Effector memory CD8-positive, alpha-beta T cell (primary cell): ENCODE results near the gene MOB3B.
A peak's percentile ranks its signal among the peaks of the same experiment; 100 is the strongest.

ENCODE experiments used
- ATAC-seq: fragments of 150-1000 bp; cut with Tn5 transposase; replicated peaks from 2 replicates; pipeline ENCODE4 v1.10.0; 2021; ENCODE audit warnings: mild to moderate bottlenecking, moderate library complexity
- DNase-seq, 3 experiments: peaks; one replicate each; pipeline ENCODE4 v3.0.0; 2021
- H3K27ac Mint-ChIP-seq, 2 donors: one replicate each; pipeline ENCODE4 v1.8.0; 2022; ENCODE audit warnings: mild to moderate bottlenecking in 2 of 2, mixed read lengths in 2 of 2, moderate library complexity in 2 of 2
- H3K27me3 Mint-ChIP-seq, 2 donors: one replicate each; pipeline ENCODE4 v1.8.0; 2022; ENCODE audit warnings: mixed read lengths in 2 of 2
- H3K36me3 Mint-ChIP-seq: one replicate; pipeline ENCODE4 v1.8.0; 2022; ENCODE audit warnings: mild to moderate bottlenecking, moderate library complexity, mixed read lengths; ENCODE audit not compliant: insufficient read depth
- H3K4me1 Mint-ChIP-seq, 2 donors: one replicate each; pipeline ENCODE4 v1.8.0; 2022; ENCODE audit warnings: low read depth in 2 of 2, mixed read lengths in 2 of 2
- H3K4me3 Mint-ChIP-seq, 2 donors: one replicate each; pipeline ENCODE4 v1.8.0; 2022; ENCODE audit warnings: mild to moderate bottlenecking in 2 of 2, mixed read lengths in 2 of 2, moderate library complexity in 2 of 2
- H3K9me3 Mint-ChIP-seq, 2 donors: one replicate each; pipeline ENCODE4 v1.8.0; 2022; ENCODE audit warnings: mixed read lengths in 2 of 2

MOB3B gene

DNA sequence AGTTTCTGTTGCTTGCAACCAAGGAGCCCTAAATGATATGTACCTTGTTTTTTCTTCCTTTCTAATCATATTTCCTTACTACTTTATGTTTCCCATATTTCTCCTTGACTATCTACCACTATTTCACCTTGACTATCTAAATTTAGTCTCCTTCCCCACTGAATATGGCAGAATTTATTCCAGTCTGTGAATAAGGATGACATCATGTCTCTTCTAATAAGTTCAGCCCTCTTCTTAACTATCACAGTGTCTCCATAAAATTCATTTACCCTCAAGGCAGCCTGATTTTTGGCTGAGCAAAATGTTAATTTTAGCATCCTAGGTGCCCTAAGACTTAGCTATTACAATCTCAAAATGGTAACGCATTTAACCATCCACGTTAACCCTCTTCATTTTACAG, 133.1 kb downstream of the MOB3B start:
- no peak overlapping the region for H3K27ac Mint-ChIP-seq
- H3K4me3 Mint-ChIP-seq: no peak overlapping the region
- no peak for ATAC-seq

DNA sequence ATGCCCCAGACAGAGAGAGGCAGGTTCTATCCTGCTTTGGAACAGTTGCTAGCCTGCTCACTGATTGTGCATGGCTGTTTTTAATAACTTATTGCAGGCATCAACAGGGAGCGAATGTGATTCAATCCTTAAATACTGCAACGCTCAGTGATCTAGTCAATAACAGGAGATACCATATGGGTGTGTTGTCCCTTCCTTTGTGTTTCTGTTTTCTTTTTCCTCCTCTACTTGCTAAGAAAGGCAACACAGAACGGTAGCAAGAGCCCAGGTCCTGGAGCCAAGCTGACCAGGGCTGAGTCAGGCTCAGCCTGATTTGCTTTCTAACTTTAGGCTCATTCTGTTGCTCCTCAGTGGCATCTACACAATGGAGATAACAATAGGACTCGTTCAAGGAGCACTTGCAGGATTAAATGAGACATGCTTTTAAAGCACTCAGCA, 134.1 kb downstream of the MOB3B start:
- DNase-seq: no peak
- Mint-ChIP-seq H3K27me3 (peaks cover 4 to 7% of the 10 kb centered on the region in 2 donors), H3K4me1 (no peaks in the 10 kb centered on the region), H3K4me3 (no peak overlapping the region), H3K27ac (no peak overlapping the region), H3K9me3 (no peaks in the 10 kb centered on the region), H3K36me3 (no peaks in the 10 kb centered on the region)
- ATAC-seq: no peak

More for the DNA sequence above, 133.1 kb downstream of the MOB3B start:
- Mint-ChIP-seq H3K36me3 (no peaks in the 10 kb centered on the region), H3K9me3 (no peaks in the 10 kb centered on the region), H3K4me1 (no peaks in the 10 kb centered on the region), H3K27me3 (peaks cover 7% of the 10 kb centered on the region in 2 donors)
- DNase-seq: no peak

GRCh38 chr9:27394826-27395201, 134.8 kb downstream of the MOB3B start:
- H3K4me3 Mint-ChIP-seq: no peak overlapping the region
- no peak for ATAC-seq

GRCh38 chr9:27394154-27394825, 135.3 kb downstream of the MOB3B start:
- H3K9me3 Mint-ChIP-seq: no peaks in the 10 kb centered on the region
- no peak overlapping the region for H3K27ac Mint-ChIP-seq
- ATAC-seq (no peak), DNase-seq (no peak)
- H3K4me1 Mint-ChIP-seq: no peaks in the 10 kb centered on the region
- H3K4me3 Mint-ChIP-seq: no peak overlapping the region
- peaks cover 0 to 7% of the 10 kb centered on the region in 2 donors for H3K27me3 Mint-ChIP-seq
- H3K36me3 Mint-ChIP-seq: no peaks in the 10 kb centered on the region

More at GRCh38 chr9:27394826-27395201, 134.8 kb downstream of the MOB3B start:
- H3K36me3 Mint-ChIP-seq: no peaks in the 10 kb centered on the region
- no peaks in the 10 kb centered on the region for H3K9me3 Mint-ChIP-seq
- H3K27me3 Mint-ChIP-seq: peaks cover 0 to 7% of the 10 kb centered on the region in 2 donors
- no peak overlapping the region for H3K27ac Mint-ChIP-seq
- H3K4me1 Mint-ChIP-seq: no peaks in the 10 kb centered on the region
- DNase-seq: no peak

DNA sequence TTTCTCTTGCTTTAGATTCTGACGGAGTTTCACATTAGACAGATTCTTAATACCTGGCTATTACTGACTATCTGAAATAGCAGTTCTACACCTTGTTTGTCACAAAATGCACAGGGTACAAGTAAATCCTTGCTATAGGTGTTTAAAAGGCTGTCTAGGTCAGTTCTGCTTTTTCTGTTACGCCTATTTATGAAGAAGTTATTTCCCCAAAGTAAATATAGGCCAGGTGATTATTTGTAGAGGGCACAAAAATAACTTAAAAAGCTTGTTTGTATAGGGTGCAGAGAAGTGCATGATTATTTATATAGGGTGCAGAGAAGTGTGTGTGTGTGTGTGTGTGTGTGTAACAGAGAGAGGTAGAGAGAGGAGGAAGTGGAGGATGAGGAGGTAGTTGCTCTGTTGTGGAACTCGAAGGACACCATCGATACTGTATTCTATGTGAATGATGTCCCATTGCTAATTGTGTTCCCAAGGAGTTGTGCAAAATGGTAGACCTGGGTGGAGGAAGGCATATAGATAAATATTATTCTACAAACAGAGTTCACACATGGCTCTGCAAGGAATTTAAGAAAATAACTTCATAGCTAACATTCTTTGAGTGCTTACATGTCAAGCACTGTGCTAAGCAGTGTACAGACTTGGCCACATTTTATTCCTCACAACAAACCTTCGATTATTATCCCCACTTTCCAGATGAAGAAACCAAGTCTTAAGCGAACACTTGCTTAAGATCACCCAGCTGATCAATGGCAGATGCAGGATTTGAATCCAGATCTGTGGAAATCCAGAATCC, 136.4 kb downstream of the MOB3B start:
- no peak for ATAC-seq
- Mint-ChIP-seq H3K4me3 (no peak overlapping the region), H3K9me3 (no peaks in the 10 kb centered on the region), H3K27me3 (peaks cover 0 to 7% of the 10 kb centered on the region in 2 donors), H3K4me1 (no peaks in the 10 kb centered on the region), H3K36me3 (no peaks in the 10 kb centered on the region), H3K27ac (no peak overlapping the region)
- no peak for DNase-seq

GRCh38 chr9:27392451-27392850, 137.2 kb downstream of the MOB3B start:
- Mint-ChIP-seq H3K4me1 (no peaks in the 10 kb centered on the region), H3K27ac (no peak overlapping the region), H3K4me3 (no peak overlapping the region), H3K27me3 (peaks cover 0 to 7% of the 10 kb centered on the region in 2 donors), H3K36me3 (no peaks in the 10 kb centered on the region), H3K9me3 (no peaks in the 10 kb centered on the region)
- no peak for DNase-seq
- ATAC-seq: no peak

DNA sequence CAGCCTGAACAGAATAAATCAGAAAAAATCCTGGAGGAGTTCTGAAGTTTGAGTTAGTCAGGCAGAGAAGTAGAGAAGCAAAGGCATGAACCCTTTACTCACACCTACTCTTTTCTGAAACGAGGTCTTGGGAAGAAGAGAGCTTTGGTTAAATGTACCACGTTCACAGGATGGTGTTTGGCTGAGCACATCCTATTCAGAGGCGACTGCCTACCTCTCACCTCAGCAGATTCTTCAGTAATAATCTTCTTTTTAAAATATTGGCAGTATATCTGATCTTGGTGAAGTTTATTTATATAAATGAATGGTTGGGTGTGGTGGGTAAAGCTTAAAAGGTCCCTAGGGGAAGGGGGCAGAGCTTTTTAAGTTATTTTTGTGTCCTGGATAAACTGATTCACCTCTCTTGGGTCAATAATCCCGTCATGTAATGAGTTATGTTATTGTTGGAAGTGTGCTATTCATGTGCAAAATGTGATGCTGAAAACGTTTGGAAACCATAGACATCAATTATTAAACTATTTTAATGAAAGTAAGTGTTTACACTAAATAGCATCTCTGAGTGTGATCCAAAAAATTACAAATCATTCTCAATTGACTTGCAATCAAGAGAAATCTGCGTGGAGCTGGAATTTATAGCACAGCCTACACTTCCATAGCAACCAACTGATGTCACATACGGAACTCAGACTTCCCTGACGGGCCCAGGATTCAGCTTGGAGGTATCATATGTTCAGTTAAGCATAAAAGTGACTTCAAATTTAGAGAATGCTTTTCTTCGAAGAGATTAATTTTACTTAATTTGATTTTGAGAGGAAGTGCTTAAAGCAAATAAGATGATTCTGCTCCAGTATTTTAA, 138.3 kb downstream of the MOB3B start:
- DNase-seq (no peak), ATAC-seq (no peak)
- no peaks in the 10 kb centered on the region for H3K36me3 Mint-ChIP-seq
- H3K9me3 Mint-ChIP-seq: no peaks in the 10 kb centered on the region
- H3K27me3 Mint-ChIP-seq: peaks cover 0 to 10% of the 10 kb centered on the region in 2 donors
- H3K4me3 Mint-ChIP-seq: no peak overlapping the region
- peak overlapping the region in 1 of 2 donors; percentile 9 for H3K27ac Mint-ChIP-seq
- H3K4me1 Mint-ChIP-seq: no peaks in the 10 kb centered on the region

DNA sequence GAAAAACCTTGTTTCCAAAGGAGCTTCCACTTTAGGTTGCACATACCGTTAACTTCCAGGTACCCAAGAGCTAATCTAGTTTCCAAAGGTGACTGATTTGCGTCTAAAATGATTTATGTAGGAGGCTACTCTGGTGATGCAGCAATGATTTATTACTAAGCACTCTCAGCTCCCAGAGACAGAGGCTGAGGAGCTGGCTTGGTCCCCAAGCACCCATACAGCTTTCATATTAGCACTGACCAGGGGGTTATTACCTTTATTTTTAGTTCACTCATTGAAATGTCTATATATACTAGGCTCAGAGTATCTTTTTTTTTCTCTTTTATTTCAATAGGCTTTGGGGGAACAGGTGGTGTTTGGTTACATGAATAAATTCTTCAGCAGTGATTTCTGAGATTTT, 141.5 kb downstream of the MOB3B start:
- peaks cover 8 to 13% of the 10 kb centered on the region in 2 donors for H3K27me3 Mint-ChIP-seq
- no peaks in the 10 kb centered on the region for H3K36me3 Mint-ChIP-seq
- H3K4me3 Mint-ChIP-seq: no peak overlapping the region
- no peaks in the 10 kb centered on the region for H3K9me3 Mint-ChIP-seq
- no peaks in the 10 kb centered on the region for H3K4me1 Mint-ChIP-seq
- H3K27ac Mint-ChIP-seq: no peak overlapping the region
- ATAC-seq (no peak), DNase-seq (no peak)

DNA sequence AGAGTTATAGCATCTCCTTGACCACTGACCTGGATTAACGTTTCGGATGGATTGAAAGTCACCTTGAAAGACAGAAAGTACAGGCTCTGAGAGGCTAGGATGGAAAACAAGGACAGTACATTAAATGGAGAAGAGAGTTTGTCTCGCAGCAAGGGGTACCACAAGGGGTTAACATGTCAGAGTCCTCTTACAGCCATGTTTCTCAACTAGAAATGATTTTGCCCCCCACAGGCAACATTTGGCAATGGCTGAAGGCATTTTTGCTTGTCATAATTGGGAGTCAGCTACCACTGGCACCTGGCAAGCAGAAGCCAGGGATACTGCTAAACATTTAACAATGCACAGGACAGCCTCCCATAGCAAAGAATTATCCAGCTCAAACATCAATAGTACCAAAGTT, 141.9 kb downstream of the MOB3B start:
- no peak for DNase-seq
- no peaks in the 10 kb centered on the region for H3K36me3 Mint-ChIP-seq
- no peak overlapping the region for H3K27ac Mint-ChIP-seq
- H3K27me3 Mint-ChIP-seq: peaks cover 8 to 13% of the 10 kb centered on the region in 2 donors
- no peaks in the 10 kb centered on the region for H3K4me1 Mint-ChIP-seq
- no peak overlapping the region for H3K4me3 Mint-ChIP-seq
- H3K9me3 Mint-ChIP-seq: no peaks in the 10 kb centered on the region
- ATAC-seq: no peak

- H3K4me1 Mint-ChIP-seq: no peaks in the 10 kb centered on the region
- H3K9me3 Mint-ChIP-seq: no peaks in the 10 kb centered on the region
- ATAC-seq (no peak), DNase-seq (no peak)
- no peaks in the 10 kb centered on the region for H3K36me3 Mint-ChIP-seq
- H3K4me3 Mint-ChIP-seq: no peak overlapping the region
- no peak overlapping the region for H3K27ac Mint-ChIP-seq
- peaks cover 6 to 8% of the 10 kb centered on the region in 2 donors for H3K27me3 Mint-ChIP-seq
These were observed 143.0 kb downstream of the MOB3B start for GRCh38 chr9:27386571-27387091.

- ATAC-seq (no peak), DNase-seq (no peak)
- no peaks in the 10 kb centered on the region for H3K36me3 Mint-ChIP-seq
- no peaks in the 10 kb centered on the region for H3K9me3 Mint-ChIP-seq
- peaks cover 6 to 8% of the 10 kb centered on the region in 2 donors for H3K27me3 Mint-ChIP-seq
- H3K27ac Mint-ChIP-seq: no peak overlapping the region
- no peaks in the 10 kb centered on the region for H3K4me1 Mint-ChIP-seq
- no peak overlapping the region for H3K4me3 Mint-ChIP-seq
These were observed 143.8 kb downstream of the MOB3B start for GRCh38 chr9:27385606-27386322.

DNA sequence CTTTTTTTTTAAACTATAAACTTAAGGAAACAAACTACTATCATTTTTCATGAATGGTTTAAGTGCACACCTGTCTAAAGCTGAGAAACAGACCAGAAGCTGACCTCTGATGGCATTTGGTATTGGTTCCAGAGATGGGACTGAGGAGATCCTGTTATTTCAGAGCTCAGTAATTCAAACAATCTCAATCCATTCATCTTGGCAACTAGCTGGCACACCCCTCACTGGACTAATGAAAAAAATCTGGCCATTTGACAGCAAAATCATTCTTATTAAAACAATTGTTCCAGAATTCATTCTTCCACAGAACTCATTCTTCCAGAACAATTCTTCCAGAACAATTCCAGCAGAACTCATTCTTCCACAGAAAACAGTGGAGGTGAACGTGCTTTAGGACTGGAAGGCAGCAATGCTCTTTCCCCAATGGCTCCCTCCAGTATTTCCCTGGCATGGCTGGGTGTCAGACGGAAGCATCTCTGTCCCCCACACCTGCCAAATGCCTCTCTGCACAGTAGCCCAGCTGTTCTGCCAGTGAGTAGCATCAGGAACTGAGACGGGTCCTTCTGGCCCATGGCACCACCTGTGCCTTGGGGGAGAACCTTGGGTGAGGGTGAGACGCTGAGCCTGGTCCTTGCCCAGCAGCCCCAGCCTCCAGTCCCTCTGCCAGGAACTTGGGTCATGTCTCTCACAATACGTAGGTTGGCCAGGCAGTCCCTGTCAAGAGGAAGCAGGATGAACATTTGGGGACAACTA, 145.2 kb downstream of the MOB3B start:
- ATAC-seq (no peak), DNase-seq (no peak)
- Mint-ChIP-seq H3K27ac (no peak overlapping the region), H3K27me3 (peaks cover 6 to 8% of the 10 kb centered on the region in 2 donors), H3K4me3 (no peak overlapping the region), H3K4me1 (no peaks in the 10 kb centered on the region), H3K9me3 (no peaks in the 10 kb centered on the region), H3K36me3 (no peaks in the 10 kb centered on the region)
